Measurements from ENCODE around the gene PRCC. TPM values are rescaled to one million over a fixed set of nuclear protein-coding genes. Genes with fewer than 3 reads are reported as not detected.

The PRCC gene
- total RNA-seq, 6 experiments from 2014 or later = 67.0 to 79.3 (median 71.5) TPM

DNA sequence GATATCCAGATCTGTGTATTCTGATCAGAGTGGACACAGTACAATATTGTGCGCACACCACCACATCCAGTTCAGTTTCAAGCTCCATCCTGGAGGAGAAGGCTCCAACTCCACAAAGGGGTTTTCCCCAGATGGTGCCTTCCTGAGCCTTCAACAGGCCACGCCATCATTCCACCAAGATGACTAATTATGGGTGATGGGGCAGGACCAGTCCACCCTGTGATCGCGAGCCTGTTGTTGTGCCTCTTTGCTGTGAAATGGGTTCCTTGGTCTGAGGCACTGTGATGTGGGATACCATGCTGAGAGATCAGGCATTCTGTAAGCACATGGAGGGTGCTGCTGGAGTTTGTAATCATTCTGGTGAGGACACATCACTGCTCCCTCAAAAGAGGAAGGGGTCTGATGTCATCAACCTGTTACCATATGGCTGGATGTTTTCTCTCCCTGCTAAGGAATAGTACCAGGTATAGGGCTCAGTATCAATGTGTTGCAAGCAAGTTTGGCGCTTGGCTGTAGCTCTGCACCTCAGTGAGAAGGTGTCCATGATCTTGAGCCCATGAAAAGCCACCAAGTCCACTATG lies 56.0 kb downstream of the PRCC start:
- peaks cover 26% of the 10 kb centered on the region for H3K4me1 Mint-ChIP-seq (ENCODE audit: low read depth)
- H3K27ac Mint-ChIP-seq = no peak overlapping the region
- DNase-seq = no peak
- no peak overlapping the region for H3K4me3 Mint-ChIP-seq
- TF ChIP-seq, protein P1, sequence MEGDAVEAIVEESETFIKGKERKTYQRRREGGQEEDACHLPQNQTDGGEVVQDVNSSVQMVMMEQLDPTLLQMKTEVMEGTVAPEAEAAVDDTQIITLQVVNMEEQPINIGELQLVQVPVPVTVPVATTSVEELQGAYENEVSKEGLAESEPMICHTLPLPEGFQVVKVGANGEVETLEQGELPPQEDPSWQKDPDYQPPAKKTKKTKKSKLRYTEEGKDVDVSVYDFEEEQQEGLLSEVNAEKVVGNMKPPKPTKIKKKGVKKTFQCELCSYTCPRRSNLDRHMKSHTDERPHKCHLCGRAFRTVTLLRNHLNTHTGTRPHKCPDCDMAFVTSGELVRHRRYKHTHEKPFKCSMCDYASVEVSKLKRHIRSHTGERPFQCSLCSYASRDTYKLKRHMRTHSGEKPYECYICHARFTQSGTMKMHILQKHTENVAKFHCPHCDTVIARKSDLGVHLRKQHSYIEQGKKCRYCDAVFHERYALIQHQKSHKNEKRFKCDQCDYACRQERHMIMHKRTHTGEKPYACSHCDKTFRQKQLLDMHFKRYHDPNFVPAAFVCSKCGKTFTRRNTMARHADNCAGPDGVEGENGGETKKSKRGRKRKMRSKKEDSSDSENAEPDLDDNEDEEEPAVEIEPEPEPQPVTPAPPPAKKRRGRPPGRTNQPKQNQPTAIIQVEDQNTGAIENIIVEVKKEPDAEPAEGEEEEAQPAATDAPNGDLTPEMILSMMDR (IDR thresholded peaks at IDR 0.05) = no peak
- peaks cover 13% of the 10 kb centered on the region for H3K27me3 Mint-ChIP-seq (ENCODE audit: insufficient read depth)
- no peaks in the 10 kb centered on the region for H3K9me3 Mint-ChIP-seq
- H3K36me3 Mint-ChIP-seq (ENCODE audit: low read depth) = no peaks in the 10 kb centered on the region

- peaks cover 30% of the 10 kb centered on the region for H3K4me1 Mint-ChIP-seq (ENCODE audit: low read depth)
- H3K27ac Mint-ChIP-seq = no peak overlapping the region
- peaks cover 21% of the 10 kb centered on the region for H3K27me3 Mint-ChIP-seq (ENCODE audit: insufficient read depth)
- no peaks in the 10 kb centered on the region for H3K36me3 Mint-ChIP-seq (ENCODE audit: low read depth)
- no peaks in the 10 kb centered on the region for H3K9me3 Mint-ChIP-seq
- no peak overlapping the region for H3K4me3 Mint-ChIP-seq
- DNase-seq = no peak
- TF ChIP-seq, protein P1 (IDR thresholded peaks at IDR 0.05) = no peak
These were observed 59.3 kb downstream of the PRCC start for GRCh38 chr1:156826630-156827029.

DNA sequence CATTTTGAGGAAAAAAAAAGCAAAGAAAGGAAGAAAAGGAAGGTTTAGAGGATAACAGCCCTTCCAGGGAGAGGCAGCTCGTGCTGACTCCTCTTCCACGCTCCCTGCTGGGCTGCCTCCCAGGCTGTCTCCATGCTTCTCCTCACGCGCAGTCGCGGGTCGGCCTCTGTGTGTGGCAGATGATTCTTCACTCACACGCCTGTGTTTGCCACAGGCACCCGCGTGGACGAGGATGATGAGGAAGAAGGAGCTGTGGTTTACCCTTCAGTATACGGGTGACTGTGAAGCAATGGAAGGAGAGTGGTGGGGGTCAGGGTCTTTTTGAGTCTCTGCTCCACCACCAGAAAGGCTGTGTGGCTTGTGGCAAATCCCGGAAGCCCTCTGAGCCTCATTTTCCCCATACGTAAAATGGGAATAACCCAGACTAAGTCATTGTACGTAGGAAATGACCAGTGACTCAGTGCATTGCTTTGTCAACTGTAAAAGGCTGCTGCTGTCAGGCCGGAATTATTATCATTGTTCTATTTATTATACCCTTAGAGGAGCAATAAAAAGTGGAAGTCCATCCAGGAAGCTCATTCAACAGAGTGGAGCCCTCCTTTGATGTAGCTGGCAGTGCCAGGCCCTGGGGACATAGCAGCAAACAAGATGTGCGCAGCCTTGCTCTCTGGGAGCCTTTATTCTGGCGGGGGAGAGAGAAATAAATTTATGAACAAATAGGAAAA lies 61.2 kb downstream of the PRCC start:
- no peak overlapping the region for H3K4me3 Mint-ChIP-seq
- H3K27me3 Mint-ChIP-seq (ENCODE audit: insufficient read depth) = peaks cover 28% of the 10 kb centered on the region
- H3K36me3 Mint-ChIP-seq (ENCODE audit: low read depth) = no peaks in the 10 kb centered on the region
- no peak for DNase-seq
- no peaks in the 10 kb centered on the region for H3K9me3 Mint-ChIP-seq
- H3K27ac Mint-ChIP-seq = no peak overlapping the region
- TF ChIP-seq, protein P1 (IDR thresholded peaks at IDR 0.05) = no peak
- H3K4me1 Mint-ChIP-seq (ENCODE audit: low read depth) = peaks cover 11% of the 10 kb centered on the region

- peaks cover 48% of the 10 kb centered on the region for H3K27me3 Mint-ChIP-seq (ENCODE audit: insufficient read depth)
- no peak overlapping the region for H3K27ac Mint-ChIP-seq
- H3K4me3 Mint-ChIP-seq = no peak overlapping the region
- no peaks in the 10 kb centered on the region for H3K36me3 Mint-ChIP-seq (ENCODE audit: low read depth)
- TF ChIP-seq, protein P1 (IDR thresholded peaks at IDR 0.05) = no peak
- peaks cover 11% of the 10 kb centered on the region for H3K4me1 Mint-ChIP-seq (ENCODE audit: low read depth)
- H3K9me3 Mint-ChIP-seq = no peaks in the 10 kb centered on the region
- no peak for DNase-seq
These were observed 65.1 kb downstream of the PRCC start for GRCh38 chr1:156832434-156832833.

DNA sequence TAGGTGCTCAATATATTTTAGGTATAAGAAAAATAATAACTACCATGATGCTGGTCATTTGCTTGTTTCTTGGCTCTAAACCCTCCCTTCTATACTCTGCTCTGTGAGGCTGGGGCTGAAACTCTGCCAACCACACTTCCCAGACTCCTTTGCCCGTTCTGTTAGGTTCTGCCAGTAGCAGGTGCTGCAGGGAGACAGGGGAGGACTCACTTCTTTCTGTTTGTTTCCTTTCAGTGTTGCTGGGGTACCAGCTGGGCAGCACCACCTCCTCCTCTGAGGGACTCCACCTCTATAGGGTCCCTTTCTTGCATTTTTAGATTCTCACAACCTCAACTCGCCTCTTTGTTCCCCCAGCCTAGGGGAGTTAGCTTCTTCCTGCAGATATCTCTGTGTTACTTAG lies 66.3 kb downstream of the PRCC start:
- no peaks in the 10 kb centered on the region for H3K36me3 Mint-ChIP-seq (ENCODE audit: low read depth)
- peaks cover 50% of the 10 kb centered on the region for H3K27me3 Mint-ChIP-seq (ENCODE audit: insufficient read depth)
- no peak for DNase-seq
- H3K4me3 Mint-ChIP-seq = no peak overlapping the region
- TF ChIP-seq, protein P1 (IDR thresholded peaks at IDR 0.05) = no peak
- H3K27ac Mint-ChIP-seq = no peak overlapping the region
- H3K9me3 Mint-ChIP-seq = no peaks in the 10 kb centered on the region
- peaks cover 5% of the 10 kb centered on the region for H3K4me1 Mint-ChIP-seq (ENCODE audit: low read depth)

Data from HFFc6 (cell line).